GM12874 (cell line): ENCODE results near the gene GMIP.

ENCODE experiments used
- TF ChIP-seq, protein P1 (sequence below): IDR thresholded peaks from 2 replicates; pipeline ENCODE4 v1.5.1; 2011; ENCODE audit warnings: low read depth, mild to moderate bottlenecking, control low read depth, low read length, moderate library complexity; ENCODE audit not compliant: insufficient read depth

Gene GMIP

GRCh38 chr19:19643158-19644053, at the start of gene GMIP:
TSS of gene GMIP (minus strand) at chr19:19643657. CDS start at chr19:19643529, 128 bp downstream.
- TF ChIP-seq, protein P1, sequence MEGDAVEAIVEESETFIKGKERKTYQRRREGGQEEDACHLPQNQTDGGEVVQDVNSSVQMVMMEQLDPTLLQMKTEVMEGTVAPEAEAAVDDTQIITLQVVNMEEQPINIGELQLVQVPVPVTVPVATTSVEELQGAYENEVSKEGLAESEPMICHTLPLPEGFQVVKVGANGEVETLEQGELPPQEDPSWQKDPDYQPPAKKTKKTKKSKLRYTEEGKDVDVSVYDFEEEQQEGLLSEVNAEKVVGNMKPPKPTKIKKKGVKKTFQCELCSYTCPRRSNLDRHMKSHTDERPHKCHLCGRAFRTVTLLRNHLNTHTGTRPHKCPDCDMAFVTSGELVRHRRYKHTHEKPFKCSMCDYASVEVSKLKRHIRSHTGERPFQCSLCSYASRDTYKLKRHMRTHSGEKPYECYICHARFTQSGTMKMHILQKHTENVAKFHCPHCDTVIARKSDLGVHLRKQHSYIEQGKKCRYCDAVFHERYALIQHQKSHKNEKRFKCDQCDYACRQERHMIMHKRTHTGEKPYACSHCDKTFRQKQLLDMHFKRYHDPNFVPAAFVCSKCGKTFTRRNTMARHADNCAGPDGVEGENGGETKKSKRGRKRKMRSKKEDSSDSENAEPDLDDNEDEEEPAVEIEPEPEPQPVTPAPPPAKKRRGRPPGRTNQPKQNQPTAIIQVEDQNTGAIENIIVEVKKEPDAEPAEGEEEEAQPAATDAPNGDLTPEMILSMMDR: peak; percentile 84

DNA sequence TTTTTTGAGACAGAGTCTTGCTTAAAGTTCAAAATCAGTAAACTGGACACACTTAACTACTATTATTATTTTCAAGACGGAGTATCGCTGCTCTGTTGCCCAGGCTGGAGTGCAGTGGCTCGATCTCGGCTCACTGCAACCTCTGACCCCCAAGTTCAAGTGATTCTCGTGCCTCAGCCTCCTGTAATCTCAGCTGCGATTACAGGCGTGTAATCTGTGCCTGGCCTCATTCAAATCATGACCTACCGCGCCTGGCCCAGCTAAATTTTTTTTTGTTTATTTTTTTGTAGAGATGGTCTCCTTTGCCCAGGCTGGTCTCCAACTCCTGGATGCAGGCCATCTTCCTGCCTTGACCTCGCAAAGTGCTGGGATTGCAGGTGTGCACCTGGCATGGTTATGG, 48.2 kb upstream of the GMIP start:
- TF ChIP-seq, protein P1: no peak

DNA sequence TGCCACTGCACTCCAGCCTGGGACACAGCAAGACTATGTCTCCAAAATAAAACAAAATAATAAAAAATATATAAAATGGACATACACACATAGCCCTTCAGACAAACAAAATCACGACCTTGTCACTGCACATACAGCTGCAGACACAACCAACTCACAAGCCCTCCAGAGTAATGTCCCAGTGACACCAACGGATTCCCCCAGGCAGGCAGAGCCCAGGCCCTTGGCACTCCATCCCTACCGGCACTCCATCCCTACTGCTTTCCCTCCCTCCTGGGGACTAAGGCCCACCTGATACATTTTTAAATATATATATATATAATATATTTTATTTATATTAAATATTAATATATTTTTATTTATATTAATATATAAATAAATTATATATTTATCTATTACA, 43.6 kb upstream of the GMIP start:
- TF ChIP-seq, protein P1: no peak

DNA sequence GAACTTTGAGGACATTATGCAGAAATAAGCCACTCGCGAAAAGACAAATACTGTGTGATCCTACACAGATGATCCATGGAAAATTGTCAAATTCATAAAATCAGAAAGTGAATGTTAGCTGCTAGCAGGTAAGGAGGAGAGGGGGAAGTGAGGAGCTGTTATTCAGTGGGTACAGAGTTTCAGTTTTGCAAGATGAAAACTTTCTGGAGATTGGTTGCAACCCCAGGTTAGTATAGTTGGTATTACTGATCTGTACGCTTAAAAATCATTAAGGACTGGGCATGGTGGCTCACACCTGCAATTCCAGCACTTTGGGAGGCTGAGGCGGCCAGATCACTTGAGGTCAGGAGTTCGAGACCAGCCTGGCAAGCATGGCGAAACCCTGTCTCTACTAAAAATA, 43.1 kb upstream of the GMIP start:
- TF ChIP-seq, protein P1: no peak

GRCh38 chr19:19679176-19680073, 36.0 kb upstream of the GMIP start:
- TF ChIP-seq, protein P1: no peak

DNA sequence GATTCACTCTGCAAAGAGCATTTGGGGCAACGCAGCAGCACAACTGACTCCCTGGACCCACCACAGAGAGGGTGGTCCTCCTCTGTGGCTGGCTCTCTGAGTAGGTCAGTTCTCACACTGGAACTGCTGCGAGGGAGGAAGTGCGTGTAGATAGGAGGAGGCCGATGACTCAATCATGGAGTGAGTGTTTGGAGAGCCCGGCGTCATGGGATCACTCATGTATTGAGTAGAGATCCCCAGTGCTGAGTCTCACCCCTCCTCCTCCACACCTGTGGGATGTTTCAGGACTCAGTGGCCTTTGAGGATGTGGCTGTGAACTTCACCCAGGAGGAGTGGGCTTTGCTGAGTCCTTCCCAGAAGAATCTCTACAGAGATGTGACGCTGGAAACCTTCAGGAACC, 34.1 kb upstream of the GMIP start:
- TF ChIP-seq, protein P1: no peak

GRCh38 chr19:19674315-19674714, 30.9 kb upstream of the GMIP start:
- TF ChIP-seq, protein P1: no peak
